ENCODE results near the gene OR3A2.
"Not testable (repeated sequence)": the region's sequence is repeated elsewhere in the genome, so short reads cannot be mapped to it uniquely, and the experiment has no call there.

GRCh38 chr17:3412216-3412615 lies 26.1 kb upstream of the OR3A2 start:
- TF ChIP-seq CTCF, POLR2A (IDR thresholded peaks at IDR 0.05): not testable (repeated sequence)
